GM19239 (cell line): ENCODE results near the gene EFCAB8.

Source experiments
- DNase-seq: peaks from one replicate; pipeline ENCODE4 v3.0.0; 2011; ENCODE audit warnings: low spot score; ENCODE audit not compliant: insufficient read length
- FAIRE-seq: peaks from 2 replicates; lab custom pipeline; 2011; peaks lifted over from hg19 to GRCh38; lab: Jason Lieb, UNC

The EFCAB8 gene, protein sequence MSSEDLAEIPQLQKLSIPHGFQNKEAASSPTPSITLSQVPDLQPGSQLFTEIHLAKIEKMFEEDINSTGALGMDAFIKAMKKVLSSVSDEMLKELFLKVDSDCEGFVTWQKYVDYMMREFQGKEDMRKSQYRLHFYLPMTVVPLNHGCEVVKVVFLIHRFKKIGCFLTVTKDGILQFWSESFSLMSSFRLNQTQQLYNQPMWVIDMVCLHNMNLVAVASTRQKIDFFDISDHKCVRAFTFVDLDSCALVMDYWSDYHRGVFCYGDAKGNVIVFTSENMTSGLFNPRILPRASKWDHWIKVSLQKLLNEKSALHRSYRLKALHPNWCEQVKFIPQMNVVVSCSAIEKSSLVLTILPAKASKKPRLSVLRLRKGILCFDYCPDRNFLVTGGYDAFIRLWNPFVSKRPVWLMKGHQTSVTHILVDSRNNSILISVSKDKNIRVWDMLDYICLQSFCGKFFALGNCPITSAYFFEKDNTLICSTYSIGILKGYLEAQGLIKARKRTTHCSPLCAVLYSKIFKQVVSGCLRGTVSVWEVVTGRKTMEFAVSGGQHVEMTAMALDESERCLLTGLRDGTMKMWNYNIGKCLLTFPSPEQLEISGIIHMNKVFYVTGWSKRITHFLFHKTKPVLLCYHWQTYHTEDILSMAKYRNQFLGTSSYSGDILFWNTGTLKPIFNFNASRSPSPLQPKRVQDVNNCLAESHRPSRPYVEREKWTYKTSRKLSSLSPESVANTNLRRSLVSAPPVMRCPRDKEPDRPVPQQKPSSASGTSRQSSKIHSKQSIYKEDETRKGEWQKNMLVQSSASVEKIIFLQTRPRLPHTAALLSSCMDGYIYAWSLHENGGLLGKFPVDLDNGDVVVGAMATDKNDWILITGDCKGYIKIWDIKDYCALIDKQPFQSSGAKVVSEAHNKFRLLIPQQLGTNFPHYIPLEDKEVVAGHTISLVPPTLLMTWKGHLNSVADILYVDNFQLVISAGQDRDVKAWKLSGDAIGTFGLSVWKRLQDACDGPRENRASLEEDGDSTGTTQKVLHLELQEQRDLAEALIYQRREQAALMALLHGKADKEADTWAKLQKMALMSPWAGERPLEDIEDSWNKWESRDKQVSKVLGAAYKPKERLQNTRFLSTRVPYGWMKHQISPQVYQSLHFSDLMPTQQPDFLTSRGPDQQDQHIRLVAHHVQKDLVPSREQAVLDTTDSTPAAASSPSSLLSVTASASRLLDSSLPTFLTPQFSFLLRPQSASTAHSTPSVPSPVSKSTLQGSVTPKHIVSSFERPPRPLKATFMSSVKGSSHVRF

GRCh38 chr20:32858701-32859372 is at the start of gene EFCAB8:
Gene EFCAB8 (plus strand): TSS chr20:32858923. CDS start chr20:32863793, 4,870 bp downstream.
- DNase-seq (no peak), FAIRE-seq (no peak)

DNA sequence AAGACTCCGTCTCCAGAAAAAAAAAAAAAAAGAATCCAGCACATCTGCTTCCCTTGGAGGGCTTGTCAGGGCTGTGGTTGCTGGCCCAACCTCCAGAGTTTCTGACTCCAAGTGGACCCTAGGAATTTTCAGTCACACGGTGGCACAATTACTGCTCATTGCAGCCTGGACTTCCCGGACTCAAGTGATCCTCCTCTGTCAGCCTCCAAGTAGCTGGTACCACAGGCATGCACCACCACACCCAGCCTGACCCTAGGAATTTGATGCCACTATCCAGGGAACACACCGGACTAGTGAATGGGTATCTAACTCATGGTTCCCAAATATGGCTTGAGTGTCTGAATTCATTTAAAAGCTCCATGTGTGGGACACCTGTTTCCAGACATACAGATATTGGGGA is 48.8 kb upstream of the EFCAB8 start:
- no peak for FAIRE-seq

GRCh38 chr20:32810941-32811340 is 47.8 kb upstream of the EFCAB8 start:
- no peak for FAIRE-seq

More for the DNA sequence above, 48.8 kb upstream of the EFCAB8 start:
- DNase-seq, result no peak

GRCh38 chr20:32811886-32812285 is 46.8 kb upstream of the EFCAB8 start:
- no peak for DNase-seq
- FAIRE-seq, result no peak

More at GRCh38 chr20:32810941-32811340, 47.8 kb upstream of the EFCAB8 start:
- DNase-seq, result no peak

DNA sequence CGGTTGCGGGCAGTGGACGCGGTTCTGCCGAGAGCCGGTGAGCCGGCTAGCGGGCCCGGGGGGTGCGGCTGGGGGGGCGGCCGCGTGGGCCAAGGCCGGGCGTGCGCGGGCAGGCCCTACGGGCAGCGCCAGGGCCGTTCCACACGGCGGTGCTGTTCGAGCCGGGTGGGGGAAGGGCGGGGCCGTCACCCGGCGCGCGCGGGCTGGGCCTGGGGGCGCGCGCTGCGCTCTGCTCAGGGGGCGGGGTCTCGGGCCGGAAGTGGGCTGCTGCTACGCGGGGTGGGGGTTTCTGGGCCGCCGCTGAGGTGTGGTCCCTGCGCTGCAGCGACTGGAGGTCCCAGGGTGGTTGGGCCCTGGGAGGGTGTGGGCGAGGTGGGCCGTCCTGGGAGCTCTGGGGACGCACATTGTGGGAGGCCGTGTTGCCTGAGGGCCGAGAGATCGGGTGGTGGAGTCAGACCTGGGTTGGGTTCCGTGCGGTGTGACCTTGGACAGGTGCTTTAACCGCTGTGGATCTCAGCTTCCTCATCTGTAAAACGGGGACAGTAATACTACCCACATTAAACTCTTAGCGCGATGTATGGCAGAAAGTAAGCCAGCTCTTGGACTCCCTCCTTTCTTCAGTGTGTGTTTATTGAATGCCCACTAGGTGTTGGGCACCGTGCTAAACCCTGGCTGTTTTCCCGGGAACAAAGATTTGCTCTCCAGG is 38.6 kb upstream of the EFCAB8 start:
- FAIRE-seq (no peak), DNase-seq (peak; percentile 58)

DNA sequence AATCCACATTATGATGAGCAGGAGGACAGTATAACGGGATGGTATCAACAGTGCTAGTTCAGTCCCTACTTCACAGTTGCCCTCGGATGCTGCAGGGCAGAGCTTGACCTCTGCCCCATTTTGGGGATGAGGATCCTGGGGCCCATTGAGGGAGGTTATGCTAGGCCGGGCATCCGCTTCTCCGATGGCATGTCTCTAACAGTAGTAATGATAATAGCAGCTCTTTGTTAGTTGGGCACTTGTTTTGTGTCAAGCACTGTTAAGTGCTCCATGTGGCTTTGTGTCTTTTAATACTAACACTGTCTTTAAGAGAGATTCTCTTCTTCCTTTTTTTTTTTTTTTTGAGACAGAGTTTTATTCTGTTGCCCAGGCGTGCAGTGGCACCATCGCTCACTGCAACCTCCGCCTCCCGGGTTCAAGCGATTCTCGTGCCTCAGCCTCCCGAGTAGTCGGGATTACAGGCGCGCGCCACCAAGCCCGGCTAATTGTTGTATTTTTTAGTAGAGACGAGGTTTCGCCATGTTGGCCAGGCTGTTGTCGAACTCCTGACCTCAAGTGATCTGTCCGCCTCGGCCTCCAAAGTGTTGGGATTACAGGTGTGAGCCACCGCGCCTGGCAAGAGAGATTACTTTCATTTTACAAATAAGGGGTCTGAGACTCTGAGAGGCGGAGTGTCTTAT is 37.9 kb upstream of the EFCAB8 start:
- FAIRE-seq (no peak), DNase-seq (no peak)

DNA sequence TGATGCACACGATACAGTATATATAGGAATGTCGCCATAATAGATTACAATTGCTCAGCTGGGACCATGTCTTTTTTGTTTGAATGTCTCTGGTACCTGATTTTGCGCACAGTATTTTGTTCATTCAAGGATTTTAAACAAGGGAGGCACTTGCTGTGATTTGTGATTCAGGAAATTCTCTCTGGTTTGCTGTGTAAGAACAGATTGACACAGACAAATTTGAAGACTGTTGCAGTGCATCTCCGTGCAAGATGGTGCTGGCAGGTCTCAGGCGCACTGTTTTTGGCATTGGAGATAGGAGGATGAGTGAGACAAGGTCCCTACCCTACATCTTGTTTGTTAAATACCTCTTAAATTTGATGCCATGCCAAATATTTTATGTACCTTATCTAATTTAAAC is 36.5 kb upstream of the EFCAB8 start:
- DNase-seq (no peak), FAIRE-seq (no peak)

GRCh38 chr20:32823078-32823477 is 35.6 kb upstream of the EFCAB8 start:
- DNase-seq, result no peak

GRCh38 chr20:32823737-32824588 is 34.8 kb upstream of the EFCAB8 start:
- FAIRE-seq, result no peak
- DNase-seq, result no peak

More at GRCh38 chr20:32823078-32823477, 35.6 kb upstream of the EFCAB8 start:
- no peak for FAIRE-seq

DNA sequence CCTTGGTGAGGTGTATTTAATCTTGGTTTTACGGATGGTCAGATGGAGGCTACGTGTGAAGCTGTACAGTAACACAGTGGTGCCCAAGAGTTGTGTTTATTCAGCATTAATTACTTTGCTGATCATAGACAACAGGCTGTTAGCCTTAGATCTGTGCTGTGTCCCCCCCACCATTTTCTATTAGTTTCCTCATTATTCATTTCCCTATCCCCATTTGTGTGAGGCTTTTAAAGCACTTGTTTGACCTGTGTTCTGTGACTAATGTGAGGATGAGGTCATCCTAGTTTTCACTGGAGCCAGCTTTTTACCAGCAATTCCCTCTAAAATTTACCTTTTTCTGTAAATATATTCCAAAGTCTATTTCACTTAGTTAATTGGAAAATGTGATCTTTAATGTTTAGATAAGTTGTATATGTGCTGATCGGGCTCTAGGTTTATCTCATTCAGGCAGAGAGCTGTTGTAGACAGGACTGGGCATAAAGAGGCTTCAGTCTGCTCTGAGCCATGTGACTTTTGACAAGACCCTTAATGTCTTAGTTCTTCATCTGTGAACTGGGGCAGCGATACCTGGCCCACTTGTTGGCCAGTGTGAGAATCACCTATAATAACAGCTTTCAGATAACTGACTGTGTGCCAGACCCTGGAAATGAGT is 30.6 kb upstream of the EFCAB8 start:
- FAIRE-seq (no peak), DNase-seq (no peak)

GRCh38 chr20:32829311-32830005 is 29.3 kb upstream of the EFCAB8 start:
- FAIRE-seq, result no peak
- DNase-seq, result no peak

DNA sequence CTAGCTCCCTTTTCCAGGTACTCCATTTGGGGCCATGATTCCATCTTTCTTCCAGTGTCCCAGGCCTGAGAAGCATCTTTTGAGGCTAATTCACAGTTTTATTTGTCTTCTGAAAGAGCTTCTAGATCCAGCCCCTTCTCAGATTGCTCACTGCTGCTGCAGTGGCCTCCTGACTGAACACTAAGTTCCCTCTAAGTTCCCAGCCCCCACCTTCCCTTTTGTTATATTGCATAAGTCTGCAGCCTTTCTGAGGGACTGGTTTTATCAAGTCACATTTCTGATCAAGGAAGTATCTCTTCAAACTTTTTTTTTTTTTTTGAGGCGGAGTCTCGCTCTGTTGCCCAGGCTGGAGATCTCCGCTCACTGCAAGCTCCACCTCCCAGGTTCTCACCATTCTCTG is 28.3 kb upstream of the EFCAB8 start:
- FAIRE-seq, result no peak

DNA sequence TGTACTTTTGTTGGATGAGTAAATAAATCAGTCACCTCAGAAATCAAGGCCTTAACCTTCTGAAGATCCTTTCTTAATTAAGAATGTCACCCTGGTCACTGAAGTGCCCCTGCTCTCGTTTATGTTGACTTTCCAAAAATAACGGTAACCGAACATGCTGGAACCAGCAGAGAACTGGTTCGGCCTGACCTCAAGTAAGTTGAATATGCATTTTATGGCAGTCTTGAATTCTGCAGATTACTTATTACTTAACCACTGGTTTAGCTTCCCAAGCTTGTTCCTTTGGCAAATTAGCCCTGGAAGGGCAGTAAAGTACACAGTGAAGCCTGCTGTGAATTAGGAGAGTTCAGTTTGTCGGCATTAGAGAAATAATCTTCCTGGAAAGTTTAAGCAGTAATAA is 26.7 kb upstream of the EFCAB8 start:
- FAIRE-seq (no peak), DNase-seq (no peak)

More for the DNA sequence above, 28.3 kb upstream of the EFCAB8 start:
- no peak for DNase-seq

GRCh38 chr20:32832664-32833063 is 26.1 kb upstream of the EFCAB8 start:
- DNase-seq (no peak), FAIRE-seq (no peak)

DNA sequence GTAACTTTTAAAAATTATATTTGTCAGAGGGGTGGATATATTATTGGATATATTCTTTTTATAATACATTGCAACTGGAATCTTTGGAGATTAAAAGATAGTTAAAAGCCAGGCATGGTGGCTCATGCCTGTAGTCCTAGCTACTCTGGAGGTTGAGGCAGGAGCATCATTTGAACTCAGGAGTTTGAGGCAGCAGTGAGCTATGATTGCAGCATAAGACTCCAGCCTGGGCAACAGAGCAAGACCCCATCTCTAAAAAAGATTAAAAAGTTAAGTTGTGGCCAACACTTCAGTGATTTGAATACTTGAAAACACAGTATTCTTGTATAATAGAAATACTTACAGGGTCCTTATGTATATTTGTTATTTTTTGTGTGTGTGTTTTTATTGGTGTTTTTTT is 23.8 kb upstream of the EFCAB8 start:
- no peak for DNase-seq
- no peak for FAIRE-seq

- no peak for DNase-seq
These were observed 21.6 kb upstream of the EFCAB8 start for GRCh38 chr20:32837157-32837556.

More at GRCh38 chr20:32837157-32837556, 21.6 kb upstream of the EFCAB8 start:
- FAIRE-seq, result no peak
